Smooth muscle cell (in vitro differentiated cells): ENCODE results near the gene FBXO48. TPM values are rescaled to one million over a fixed set of nuclear protein-coding genes. Genes with fewer than 3 reads are reported as not detected.

Experiments used
- DNase-seq: peaks from one replicate; lab custom pipeline; 2025; ENCODE audit not compliant: unreplicated experiment; lab: John Stamatoyannopoulos, UW
- H2AFZ ChIP-seq: fragments of 200-600 bp; sonication (generic); 2 replicates; pipeline ENCODE4 v1.6.0; 2016; ENCODE audit warnings: antibody characterized with exemption, low read depth, mild to moderate bottlenecking
- H3F3A ChIP-seq: fragments of 200-600 bp; sonication (generic); 2 replicates; pipeline ENCODE4 v1.6.0; 2017; ENCODE audit warnings: antibody characterized with exemption, low read depth
- H3K27ac ChIP-seq: fragments of 200-600 bp; sonication (generic); 2 replicates; pipeline ENCODE4 v1.5.1; 2016; ENCODE audit warnings: low read depth, mild to moderate bottlenecking
- H3K27me3 ChIP-seq: fragments of 200-600 bp; sonication (generic); 2 replicates; pipeline ENCODE4 v1.6.1; 2016; ENCODE audit warnings: low read depth, mild to moderate bottlenecking
- H3K36me3 ChIP-seq: fragments of 200-600 bp; sonication (generic); 2 replicates; pipeline ENCODE4 v1.5.1; 2016; ENCODE audit warnings: low read depth
- H3K4me1 ChIP-seq: fragments of 200-600 bp; sonication (generic); 2 replicates; pipeline ENCODE4 v1.5.1; 2016; ENCODE audit warnings: low read depth
- H3K4me2 ChIP-seq: fragments of 200-600 bp; sonication (generic); 2 replicates; pipeline ENCODE4 v1.6.0; 2016; ENCODE audit warnings: mild to moderate bottlenecking
- H3K4me3 ChIP-seq: fragments of 200-600 bp; sonication (generic); 2 replicates; pipeline ENCODE4 v1.5.1; 2016; ENCODE audit warnings: mild to moderate bottlenecking
- H3K79me2 ChIP-seq: fragments of 200-600 bp; sonication (generic); 2 replicates; pipeline ENCODE4 v1.6.0; 2016; ENCODE audit warnings: low read depth, mild to moderate bottlenecking
- H3K9ac ChIP-seq: fragments of 200-600 bp; sonication (generic); 2 replicates; pipeline ENCODE4 v1.6.0; 2016; ENCODE audit warnings: low read depth
- H3K9me3 ChIP-seq: fragments of 200-600 bp; sonication (generic); replicated peaks from 2 replicates; pipeline ENCODE4 v1.5.1; 2016; ENCODE audit warnings: low read depth
- H4K20me1 ChIP-seq: fragments of 200-600 bp; sonication (generic); 2 replicates; pipeline ENCODE4 v1.6.0; 2016; ENCODE audit warnings: low read depth
- WGBS: methylation state at CpG from one replicate; pipeline ENCODE4 v1.1.7; 2016; ENCODE audit warnings: low lambda C conversion rate; 5-methylcytosine and 5-hydroxymethylcytosine counted together
- polyA plus RNA-seq: library from polyadenylated mRNA; unstranded; fragments of >200 nt; fragmentation: Nextera tagmentation; extraction: Ambion mirVana; gene quantifications from 2 replicates; pipeline ENCODE4 v1.2.1, GENCODE V29; 2016
- total RNA-seq: library from RNA; depleted of rRNA; stranded (reverse); fragments of >200 nt; gene quantifications from 2 replicates; pipeline ENCODE4 v1.2.3, GENCODE V29; 2014
- TF ChIP-seq, protein P1 (sequence below): fragments of 200-600 bp; sonication (generic); IDR thresholded peaks from 2 replicates; pipeline ENCODE4 v1.5.1; 2017; ENCODE audit warnings: borderline replicate concordance, mild to moderate bottlenecking, antibody characterized with exemption; ENCODE audit not compliant: insufficient read depth, poor library complexity, severe bottlenecking

Gene FBXO48
- total and polyA plus RNA-seq, 2 experiments from 2014 or later: 0.42 to 0.81 TPM

- Histone ChIP-seq H4K20me1 (no peaks in the 10 kb centered on the region), H3F3A (no peaks in the 10 kb centered on the region), H3K9me3 (no peaks in the 10 kb centered on the region), H3K79me2 (no peaks in the 10 kb centered on the region), H3K9ac (no peak overlapping the region), H3K4me2 (no peak overlapping the region), H3K36me3 (no peaks in the 10 kb centered on the region), H3K4me1 (no peaks in the 10 kb centered on the region), H3K27ac (no peak overlapping the region), H3K27me3 (no peaks in the 10 kb centered on the region), H2AFZ (no peak overlapping the region), H3K4me3 (no peak overlapping the region)
- TF ChIP-seq, protein P1, sequence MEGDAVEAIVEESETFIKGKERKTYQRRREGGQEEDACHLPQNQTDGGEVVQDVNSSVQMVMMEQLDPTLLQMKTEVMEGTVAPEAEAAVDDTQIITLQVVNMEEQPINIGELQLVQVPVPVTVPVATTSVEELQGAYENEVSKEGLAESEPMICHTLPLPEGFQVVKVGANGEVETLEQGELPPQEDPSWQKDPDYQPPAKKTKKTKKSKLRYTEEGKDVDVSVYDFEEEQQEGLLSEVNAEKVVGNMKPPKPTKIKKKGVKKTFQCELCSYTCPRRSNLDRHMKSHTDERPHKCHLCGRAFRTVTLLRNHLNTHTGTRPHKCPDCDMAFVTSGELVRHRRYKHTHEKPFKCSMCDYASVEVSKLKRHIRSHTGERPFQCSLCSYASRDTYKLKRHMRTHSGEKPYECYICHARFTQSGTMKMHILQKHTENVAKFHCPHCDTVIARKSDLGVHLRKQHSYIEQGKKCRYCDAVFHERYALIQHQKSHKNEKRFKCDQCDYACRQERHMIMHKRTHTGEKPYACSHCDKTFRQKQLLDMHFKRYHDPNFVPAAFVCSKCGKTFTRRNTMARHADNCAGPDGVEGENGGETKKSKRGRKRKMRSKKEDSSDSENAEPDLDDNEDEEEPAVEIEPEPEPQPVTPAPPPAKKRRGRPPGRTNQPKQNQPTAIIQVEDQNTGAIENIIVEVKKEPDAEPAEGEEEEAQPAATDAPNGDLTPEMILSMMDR: no peak
- 31% methylated on average over 3 of the region's 3 CpGs for WGBS
- DNase-seq: no peak
Measured at GRCh38 chr2:68414876-68415275, 52.2 kb downstream of the FBXO48 start.

DNA sequence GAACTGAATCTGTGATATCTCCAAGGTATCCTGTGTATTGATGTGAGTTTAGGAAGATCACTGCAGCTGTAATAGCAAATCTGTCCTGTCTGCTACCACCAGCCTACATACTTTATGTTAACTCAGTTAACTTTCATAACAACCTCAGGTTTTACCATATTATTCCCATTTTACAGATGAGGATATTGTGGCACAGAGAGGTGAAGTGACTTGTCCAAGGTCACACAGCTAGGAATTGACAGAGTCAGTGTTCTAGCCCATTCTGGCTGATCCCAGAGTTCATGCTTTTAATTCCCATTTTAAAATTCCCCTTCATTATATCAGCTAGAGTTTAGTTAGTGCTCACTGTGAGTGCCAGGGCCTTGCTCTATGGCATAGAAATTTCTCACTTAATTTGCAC, 52.6 kb downstream of the FBXO48 start:
- no peak for DNase-seq
- no peaks in the 10 kb centered on the region for H3K27me3 ChIP-seq

GRCh38 chr2:68413466-68413865, 53.6 kb downstream of the FBXO48 start:
- Histone ChIP-seq H4K20me1 (no peaks in the 10 kb centered on the region), H3K9ac (no peak overlapping the region), H3K27ac (no peak overlapping the region), H3K9me3 (no peaks in the 10 kb centered on the region), H3K79me2 (no peaks in the 10 kb centered on the region), H3K36me3 (no peaks in the 10 kb centered on the region), H3K4me1 (no peaks in the 10 kb centered on the region), H2AFZ (no peak overlapping the region), H3F3A (no peaks in the 10 kb centered on the region), H3K27me3 (no peaks in the 10 kb centered on the region), H3K4me3 (no peak overlapping the region), H3K4me2 (no peak overlapping the region)
- TF ChIP-seq, protein P1: no peak
- DNase-seq: no peak
- 93% methylated on average over 2 of the region's 2 CpGs for WGBS

More for the DNA sequence above, 52.6 kb downstream of the FBXO48 start:
- Histone ChIP-seq H2AFZ (no peak overlapping the region), H3K9me3 (no peaks in the 10 kb centered on the region), H3F3A (no peaks in the 10 kb centered on the region), H3K27ac (no peak overlapping the region), H3K4me2 (no peak overlapping the region), H3K36me3 (no peaks in the 10 kb centered on the region), H3K4me1 (no peaks in the 10 kb centered on the region), H4K20me1 (no peaks in the 10 kb centered on the region), H3K79me2 (no peaks in the 10 kb centered on the region), H3K4me3 (no peak overlapping the region), H3K9ac (no peak overlapping the region)
- TF ChIP-seq, protein P1: no peak

DNA sequence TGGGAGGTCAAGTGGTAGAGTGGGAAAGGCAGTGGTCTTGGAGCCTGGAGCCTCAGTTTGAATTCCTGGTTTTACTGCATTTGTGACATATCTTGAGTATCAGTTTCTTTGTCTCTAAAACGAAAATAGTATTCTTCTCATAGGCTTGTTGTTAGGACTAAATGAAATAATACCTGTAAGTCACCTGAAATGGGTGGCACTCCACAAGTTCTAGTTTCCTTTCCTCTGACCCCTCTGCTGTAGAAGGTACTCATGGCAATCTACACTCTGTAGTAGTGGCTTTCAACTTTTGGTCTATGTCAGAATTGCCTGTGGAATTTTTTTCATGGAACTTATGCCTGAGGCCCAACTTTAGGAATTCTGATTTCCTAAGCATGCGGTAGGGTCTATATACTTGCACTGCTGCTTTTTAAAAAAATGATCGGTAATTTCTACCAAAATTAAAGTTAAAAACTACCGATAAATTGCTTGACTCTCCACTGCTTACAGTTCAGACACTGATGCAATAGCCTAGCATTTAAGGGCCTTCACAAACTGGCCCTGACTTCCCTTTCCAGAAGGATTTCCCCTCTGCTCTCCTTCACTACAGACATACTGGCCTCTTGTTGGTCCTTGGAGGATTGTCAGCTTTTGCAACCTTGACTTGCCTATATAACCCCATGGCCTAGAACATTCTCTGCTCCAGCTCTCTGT, 54.8 kb downstream of the FBXO48 start:
- H3F3A ChIP-seq: no peaks in the 10 kb centered on the region
- H3K9me3 ChIP-seq: no peaks in the 10 kb centered on the region
- no peaks in the 10 kb centered on the region for H3K27me3 ChIP-seq
- no peak overlapping the region for H3K27ac ChIP-seq
- no peak overlapping the region for H2AFZ ChIP-seq
- no peaks in the 10 kb centered on the region for H3K4me1 ChIP-seq
- no peak overlapping the region for H3K4me2 ChIP-seq
- H3K79me2 ChIP-seq: no peaks in the 10 kb centered on the region
- H3K36me3 ChIP-seq: no peaks in the 10 kb centered on the region
- no peaks in the 10 kb centered on the region for H4K20me1 ChIP-seq
- DNase-seq: no peak
- no peak overlapping the region for H3K4me3 ChIP-seq
- TF ChIP-seq, protein P1: no peak
- WGBS: 50% methylated on average over 4 of the region's 4 CpGs
- H3K9ac ChIP-seq: no peak overlapping the region
